NOMO-1 (cell line): ENCODE measurements around the gene RAB7A.
"Not testable (repeated sequence)": the region's sequence is repeated elsewhere in the genome, so short reads cannot be mapped to it uniquely, and the experiment has no call there.

Source experiments
- DNase-seq, 2 experiments: peaks; one replicate each; lab custom pipeline; 2025; ENCODE audit not compliant: unreplicated experiment in 2 of 2; lab: John Stamatoyannopoulos, UW

Gene RAB7A

DNA sequence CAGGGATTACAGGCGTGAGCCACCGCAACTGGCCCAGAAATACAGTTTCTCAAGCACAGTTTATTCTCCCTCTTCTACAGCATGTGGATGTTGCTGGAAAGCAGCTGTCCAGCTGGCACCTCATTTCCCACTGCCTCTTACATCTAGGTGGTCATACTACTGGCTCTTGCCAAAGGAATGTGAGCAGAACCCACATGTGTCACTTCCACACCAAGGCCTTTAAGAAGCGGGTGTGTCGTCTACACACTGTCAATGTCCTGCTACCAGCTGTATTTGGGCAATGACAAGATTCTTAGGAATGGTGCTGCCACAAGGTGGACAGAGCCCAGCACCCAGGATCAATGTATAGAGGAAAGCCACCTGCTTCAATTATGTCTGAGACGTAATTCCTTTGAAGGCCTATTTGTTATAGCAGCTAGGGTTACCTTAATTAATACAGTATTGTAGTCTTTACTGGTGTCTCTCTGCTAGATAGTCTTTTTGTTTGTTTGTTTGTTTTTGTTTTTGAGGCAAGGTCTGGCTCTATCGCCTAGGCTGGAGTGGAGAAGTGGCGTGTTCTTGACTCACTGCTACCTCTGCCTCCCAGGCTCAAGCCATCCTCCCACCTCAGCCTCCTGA lies 15.1 kb upstream of the RAB7A start:
- DNase-seq, result no peak

DNA sequence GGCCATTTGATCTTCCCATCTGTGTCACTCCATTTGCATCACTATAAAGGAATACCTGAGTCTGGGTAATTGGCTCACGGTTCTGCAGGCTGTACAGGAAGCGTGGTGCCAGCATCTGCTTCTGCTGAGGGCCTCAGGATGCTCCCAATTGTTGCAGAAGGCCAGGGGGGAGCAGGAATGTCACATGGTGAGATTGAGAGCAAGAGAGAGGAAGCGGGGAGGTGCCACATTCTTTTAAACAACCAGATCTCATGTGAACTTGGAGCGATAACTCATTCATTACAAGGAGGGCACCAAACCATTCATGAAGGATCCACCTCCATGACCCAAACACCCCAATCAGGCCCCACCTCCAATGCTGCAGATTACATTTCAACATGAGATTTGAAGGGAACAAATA lies 13.1 kb upstream of the RAB7A start:
- DNase-seq, result no peak

DNA sequence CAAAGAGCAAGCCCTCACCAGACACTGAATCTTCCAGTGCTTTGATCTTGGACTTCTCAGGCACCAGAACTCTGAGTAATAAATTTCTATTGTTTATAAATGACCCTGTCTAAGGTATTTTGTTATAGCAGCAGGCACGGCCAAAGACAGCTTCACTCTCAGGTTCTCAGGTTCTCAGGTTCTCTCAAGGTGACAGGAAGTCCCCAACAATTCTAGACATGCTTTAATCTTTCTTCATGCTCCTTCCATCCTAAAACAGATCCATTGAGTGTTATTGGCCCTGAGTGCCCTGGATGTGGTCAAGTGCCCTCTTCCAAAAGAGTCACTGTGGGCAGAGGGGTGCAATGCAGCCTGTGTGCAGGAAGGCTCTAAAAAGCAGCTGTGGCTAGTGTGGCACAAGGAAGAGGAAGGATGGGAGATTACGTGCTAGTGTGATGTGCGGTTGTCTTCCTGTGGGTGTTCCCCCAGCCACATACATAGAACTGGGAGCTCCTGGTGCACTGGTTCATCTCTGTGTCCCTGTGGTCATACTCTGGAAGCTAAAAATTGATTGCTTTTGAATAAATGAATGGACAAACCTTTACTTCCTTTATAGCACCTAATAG lies 11.0 kb upstream of the RAB7A start:
- DNase-seq, result peak; percentile 78

GRCh38 chr3:128718892-128719291 lies 7.1 kb upstream of the RAB7A start:
- DNase-seq, result peak in 1 of 2 experiments; percentile 53

DNA sequence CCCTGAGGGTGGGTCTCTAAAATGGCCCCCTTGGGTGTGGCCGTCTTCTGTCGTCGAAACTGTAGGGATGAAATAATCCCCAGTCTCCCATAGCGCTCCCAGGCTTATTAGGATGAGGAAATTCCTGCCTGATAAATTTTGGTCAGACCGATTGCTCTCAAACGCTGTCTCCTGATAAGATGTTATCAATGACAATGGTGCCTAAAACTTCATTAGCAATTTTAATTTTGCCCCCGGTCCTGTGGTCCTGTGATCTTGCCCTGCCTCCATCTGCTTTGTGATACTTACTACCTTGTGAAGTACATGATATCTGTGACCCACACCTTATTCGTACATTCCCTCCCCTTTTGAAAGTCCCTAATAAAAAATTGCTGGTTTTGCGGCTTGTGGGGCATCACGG lies 5.1 kb upstream of the RAB7A start:
- no peak for DNase-seq

- no peak for DNase-seq
Observed at GRCh38 chr3:128723477-128723876, 2.5 kb upstream of the RAB7A start.

- no peak for DNase-seq
Observed at GRCh38 chr3:128725547-128726022, 398 bp upstream of the RAB7A start.

DNA sequence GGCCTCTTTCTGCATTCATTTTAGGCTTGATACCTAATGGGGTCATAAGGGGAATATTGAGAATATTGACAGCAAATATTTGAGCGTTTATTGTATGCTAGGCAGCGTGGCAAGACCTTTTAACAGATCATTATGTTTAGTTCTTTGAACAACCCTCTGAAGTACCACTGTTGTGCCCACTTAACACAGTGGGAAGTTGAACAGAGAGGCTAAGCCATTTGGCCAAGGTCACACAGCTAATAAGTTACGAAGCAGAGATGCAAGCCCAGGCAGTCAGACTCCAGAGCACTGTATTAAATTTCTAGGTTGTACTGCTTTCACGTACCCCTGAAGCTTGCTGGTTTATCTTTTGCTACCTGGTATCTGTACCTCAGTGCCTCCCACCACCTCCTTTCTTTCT lies 1.1 kb downstream of the RAB7A start:
- DNase-seq, result no peak

DNA sequence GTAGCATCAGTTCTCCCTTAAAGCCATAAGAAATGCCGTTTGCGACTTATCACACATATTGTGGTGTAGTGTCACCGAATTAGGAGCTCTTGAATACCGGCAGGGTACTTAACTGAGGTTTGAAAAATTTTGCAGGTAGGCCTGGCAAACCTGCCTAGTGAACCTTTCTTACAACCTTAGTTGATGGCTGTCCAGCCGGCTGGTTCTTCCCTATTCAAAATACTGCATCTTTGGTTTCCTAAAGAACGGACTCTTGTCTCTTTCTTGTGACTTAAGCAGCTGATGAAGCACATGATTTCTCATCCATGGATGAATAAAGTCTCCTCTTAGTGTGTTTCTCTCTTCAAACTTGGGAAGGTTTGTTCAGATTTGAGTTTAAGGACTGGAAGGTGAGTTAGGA lies 1.5 kb downstream of the RAB7A start:
- DNase-seq, result no peak

GRCh38 chr3:128727996-128728395 lies 2.0 kb downstream of the RAB7A start:
- DNase-seq, result no peak

DNA sequence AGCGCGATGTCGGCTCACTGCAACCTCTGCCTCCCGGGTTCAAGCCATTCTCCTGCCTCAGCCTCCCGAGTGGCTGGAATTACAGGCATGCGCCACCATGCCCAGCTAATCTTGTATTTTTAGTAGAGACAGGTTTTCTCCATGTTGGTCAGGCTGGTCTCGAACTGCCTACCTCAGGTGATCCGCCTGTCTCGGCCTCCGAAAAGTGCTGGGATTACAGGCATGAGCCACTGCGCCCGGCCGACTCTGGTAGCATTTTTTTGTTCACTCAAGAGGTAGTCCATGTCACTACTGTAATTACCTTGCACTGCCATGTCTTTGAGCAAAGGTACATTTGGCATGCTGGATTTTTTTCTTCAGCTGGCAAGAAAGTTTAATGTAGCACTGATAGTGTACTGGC lies 2.5 kb downstream of the RAB7A start:
- not testable (repeated sequence) for DNase-seq

DNA sequence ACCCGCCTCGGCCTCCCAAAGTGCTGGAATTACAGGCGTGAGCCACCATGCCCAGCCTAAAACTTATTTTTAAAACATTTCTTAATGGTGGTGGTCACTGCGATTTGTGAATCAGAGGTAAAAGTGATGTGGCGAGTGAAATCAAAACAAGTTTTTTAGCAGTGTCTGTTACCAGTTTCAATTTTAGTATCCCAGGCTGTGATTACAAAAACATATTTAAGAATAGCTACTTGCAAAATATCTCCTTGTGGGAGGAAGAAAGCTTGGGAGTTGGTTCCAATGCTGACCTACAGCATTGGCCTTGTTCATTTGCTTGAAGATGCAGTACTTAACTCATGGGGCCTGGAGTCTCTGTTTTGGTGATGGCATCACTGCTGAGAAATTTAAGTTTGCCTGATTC lies 4.5 kb downstream of the RAB7A start:
- DNase-seq, result no peak

DNA sequence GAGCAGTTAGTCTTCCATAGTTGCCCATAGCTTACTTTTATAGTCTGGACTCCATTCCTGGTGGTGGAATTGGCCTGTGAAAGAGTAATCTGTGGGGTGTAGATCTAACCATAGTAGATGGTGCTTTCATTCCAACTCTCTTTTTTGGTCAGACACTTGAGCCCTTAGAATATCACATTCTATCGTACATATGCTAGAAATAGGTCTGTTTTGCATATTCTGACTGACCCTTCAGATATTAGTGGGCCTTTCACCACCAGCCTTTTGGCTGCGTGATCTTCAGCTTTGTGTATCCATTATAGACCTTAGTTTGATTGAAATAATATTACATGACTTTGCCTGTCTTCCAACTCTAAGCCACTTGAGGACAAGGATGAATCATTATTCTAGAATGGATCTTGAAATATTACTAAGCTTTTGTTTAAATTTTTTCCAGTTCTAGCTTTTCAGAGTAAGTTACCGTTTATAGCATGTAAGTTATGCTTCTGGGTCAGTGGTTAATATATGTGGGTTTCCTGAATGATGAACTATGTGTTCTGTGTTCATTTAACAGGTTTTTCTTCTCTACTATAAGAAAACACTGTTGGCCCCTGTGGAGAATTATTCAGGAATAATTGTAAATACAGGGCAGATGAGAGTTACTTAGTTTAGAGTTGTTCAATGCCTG lies 8.7 kb downstream of the RAB7A start:
- DNase-seq, result no peak

GRCh38 chr3:128735287-128735686 lies 9.3 kb downstream of the RAB7A start:
- no peak for DNase-seq

GRCh38 chr3:128735884-128736283 lies 9.9 kb downstream of the RAB7A start:
- DNase-seq, result no peak

GRCh38 chr3:128736601-128737000 lies 10.6 kb downstream of the RAB7A start:
- DNase-seq, result no peak

DNA sequence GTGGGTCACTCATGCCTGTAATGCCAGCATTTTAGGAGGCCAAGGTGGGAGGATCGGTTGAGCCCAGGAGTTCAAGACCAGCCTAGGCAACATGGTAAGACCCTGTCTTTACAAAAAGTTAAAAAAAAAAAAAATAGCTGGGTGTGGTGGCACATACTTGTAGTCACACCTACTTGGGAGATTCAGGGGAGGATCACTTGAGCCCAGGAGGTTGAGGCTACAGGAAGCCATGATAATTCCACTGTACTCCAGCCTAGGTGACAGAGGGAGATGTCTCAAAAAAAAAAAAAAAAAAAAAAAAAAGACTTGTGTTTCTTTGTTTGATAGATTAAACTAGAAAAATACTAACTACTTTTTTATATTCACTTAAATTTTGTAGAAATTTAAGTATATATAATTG lies 14.6 kb downstream of the RAB7A start:
- no peak for DNase-seq

GRCh38 chr3:128742821-128743594 lies 17.0 kb downstream of the RAB7A start:
- DNase-seq, result no peak

- no peak for DNase-seq
Observed at GRCh38 chr3:128745742-128746141, 19.8 kb downstream of the RAB7A start.

- DNase-seq, result no peak
Observed at GRCh38 chr3:128746881-128747280, 20.9 kb downstream of the RAB7A start.

GRCh38 chr3:128748557-128748956 lies 22.6 kb downstream of the RAB7A start:
- DNase-seq, result no peak
